Measurements from ENCODE around the gene RGS3.

DNA sequence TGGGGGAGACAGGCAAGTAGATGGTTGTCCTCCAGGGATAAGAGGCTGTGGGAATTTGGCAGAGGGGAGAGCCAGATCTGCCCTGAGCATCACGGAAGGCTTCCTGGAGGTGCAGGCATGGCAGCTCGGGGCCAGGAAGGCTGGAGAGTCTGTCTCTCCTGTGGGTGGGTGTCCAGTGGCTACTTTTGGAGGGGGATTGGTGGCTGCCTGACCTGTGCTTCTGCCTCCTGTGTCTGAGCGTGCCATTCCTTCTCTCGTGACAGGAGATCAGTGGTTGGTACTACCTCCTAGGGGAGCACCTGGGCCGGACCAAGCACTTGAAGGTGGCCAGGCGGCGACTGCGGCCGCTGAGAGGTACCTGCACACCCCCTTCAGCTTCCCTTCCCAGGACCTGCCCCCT, 33.5 kb downstream of the RGS3 start:
- TF ChIP-seq EZH2 (optimal IDR thresholded peaks at IDR 0.05; ENCODE audit: low read depth, low read length) (no peak), EZH2phosphoT487 (IDR thresholded peaks at IDR 0.05; ENCODE audit: low read length) (no peak)
- TF ChIP-seq, protein P1, sequence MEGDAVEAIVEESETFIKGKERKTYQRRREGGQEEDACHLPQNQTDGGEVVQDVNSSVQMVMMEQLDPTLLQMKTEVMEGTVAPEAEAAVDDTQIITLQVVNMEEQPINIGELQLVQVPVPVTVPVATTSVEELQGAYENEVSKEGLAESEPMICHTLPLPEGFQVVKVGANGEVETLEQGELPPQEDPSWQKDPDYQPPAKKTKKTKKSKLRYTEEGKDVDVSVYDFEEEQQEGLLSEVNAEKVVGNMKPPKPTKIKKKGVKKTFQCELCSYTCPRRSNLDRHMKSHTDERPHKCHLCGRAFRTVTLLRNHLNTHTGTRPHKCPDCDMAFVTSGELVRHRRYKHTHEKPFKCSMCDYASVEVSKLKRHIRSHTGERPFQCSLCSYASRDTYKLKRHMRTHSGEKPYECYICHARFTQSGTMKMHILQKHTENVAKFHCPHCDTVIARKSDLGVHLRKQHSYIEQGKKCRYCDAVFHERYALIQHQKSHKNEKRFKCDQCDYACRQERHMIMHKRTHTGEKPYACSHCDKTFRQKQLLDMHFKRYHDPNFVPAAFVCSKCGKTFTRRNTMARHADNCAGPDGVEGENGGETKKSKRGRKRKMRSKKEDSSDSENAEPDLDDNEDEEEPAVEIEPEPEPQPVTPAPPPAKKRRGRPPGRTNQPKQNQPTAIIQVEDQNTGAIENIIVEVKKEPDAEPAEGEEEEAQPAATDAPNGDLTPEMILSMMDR (IDR thresholded peaks at IDR 0.05; ENCODE audit: low read length) = no peak

Data from MM.1S (cell line).